GM12892 (cell line): Measurements from ENCODE around the gene MIER2.
A peak's percentile ranks its signal among the peaks of the same experiment; 100 is the strongest.

Source experiments
- DNase-seq: peaks from one replicate; pipeline ENCODE4 v3.0.0; 2011; ENCODE audit not compliant: insufficient read length
- FAIRE-seq: peaks from 2 replicates; lab custom pipeline; 2011; peaks lifted over from hg19 to GRCh38; lab: Jason Lieb, UNC
- POLR2A ChIP-seq: IDR thresholded peaks from 2 replicates; pipeline ENCODE4 v1.6.1; 2011; ENCODE audit warnings: low read depth, low read length, control low read depth
- POLR2AphosphoS5 ChIP-seq: IDR thresholded peaks from 2 replicates; pipeline ENCODE4 v1.6.1; 2011; ENCODE audit warnings: low read depth, low read length, control low read depth
- TAF1 ChIP-seq: IDR thresholded peaks from 2 replicates; pipeline ENCODE4 v1.6.1; 2011; ENCODE audit warnings: low read depth, mild to moderate bottlenecking, control low read depth, low read length, borderline replicate concordance

The MIER2 gene

DNA sequence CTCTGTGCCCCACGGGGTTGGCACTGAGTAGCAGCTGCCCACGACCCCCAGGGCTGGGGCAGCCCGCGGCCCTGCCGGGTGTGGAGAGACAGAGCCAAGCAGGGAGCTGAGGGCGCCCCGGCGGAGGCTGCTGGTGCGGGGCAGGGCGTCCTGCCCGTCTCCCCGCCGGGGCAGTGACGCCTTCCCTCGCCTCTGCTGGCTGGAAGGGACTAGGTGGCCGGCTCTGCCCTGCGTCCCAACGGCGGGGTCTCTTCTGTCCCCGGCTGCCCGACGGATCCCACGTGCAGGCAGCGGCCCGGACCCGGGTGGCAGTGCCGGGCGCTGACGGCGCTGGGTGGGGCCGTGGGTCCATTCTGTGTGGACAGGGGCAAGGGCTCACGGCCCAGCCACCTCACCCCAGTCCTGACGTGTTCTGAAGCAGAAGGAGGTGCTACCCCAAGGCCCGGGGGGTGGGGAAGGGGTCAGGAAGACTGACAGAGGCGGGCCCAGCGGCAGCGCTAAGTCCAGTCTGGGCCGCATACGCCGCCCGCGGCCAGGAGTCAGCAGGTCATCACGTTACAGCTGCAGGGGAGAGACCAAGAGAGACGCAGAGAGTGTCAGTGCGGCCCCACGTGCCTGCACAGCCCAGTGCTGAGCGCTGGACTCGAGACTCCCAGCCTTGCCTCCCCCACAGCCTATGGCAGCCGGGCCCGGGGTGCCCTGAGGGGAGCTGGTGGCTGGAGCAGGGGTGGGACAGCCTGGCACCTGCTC lies 38.3 kb downstream of the MIER2 start:
- DNase-seq (no peak), FAIRE-seq (no peak)
- TF ChIP-seq POLR2A (no peak), TAF1 (no peak), POLR2AphosphoS5 (no peak)

DNA sequence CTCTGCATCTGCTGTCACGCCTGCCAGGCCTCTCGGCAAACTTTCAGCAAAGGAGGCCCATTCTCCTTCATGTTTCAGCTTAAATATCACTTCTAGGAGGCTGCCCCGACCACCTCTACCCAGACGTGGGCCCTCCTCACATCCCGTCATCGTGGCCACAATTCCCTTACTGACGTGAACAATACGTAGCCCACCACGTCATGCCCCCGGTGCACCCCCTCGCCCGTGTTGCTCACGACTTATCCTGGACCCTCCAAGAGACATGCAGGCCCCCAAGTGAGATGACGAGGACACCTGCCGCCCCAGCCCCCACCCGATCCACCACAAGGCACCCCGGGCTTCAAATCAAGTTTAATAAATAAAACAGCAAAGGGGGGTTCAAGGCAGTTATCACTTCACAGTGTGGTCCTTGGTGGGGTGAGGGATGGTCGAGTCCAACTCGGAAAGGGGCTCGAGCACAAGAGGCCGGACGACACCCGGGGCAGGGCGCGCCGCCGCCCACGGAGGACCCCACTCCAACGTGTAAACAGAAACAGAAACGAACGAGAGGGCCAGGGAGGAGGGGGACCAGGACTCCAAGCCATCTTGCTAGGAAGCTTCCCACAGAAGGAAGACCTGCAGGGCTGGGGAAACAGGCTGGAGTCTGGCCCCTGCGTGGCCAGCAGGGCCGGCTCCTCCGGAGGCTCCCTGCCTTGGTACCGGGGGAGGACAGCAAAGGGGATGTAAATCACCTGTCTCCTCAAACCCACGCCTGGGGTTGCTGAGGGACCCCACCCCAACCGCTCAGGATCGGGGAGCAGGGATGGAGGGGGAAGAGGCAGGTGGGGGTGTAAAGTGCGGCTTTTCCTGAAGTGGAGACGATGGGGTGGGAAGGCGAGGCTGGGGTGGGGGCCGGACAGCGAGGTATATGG lies 39.1 kb downstream of the MIER2 start:
- DNase-seq: no peak
- no peak for FAIRE-seq
- TF ChIP-seq TAF1 (no peak), POLR2AphosphoS5 (peak; percentile 6; the same call in 1 of the 2 replicates), POLR2A (no peak)

DNA sequence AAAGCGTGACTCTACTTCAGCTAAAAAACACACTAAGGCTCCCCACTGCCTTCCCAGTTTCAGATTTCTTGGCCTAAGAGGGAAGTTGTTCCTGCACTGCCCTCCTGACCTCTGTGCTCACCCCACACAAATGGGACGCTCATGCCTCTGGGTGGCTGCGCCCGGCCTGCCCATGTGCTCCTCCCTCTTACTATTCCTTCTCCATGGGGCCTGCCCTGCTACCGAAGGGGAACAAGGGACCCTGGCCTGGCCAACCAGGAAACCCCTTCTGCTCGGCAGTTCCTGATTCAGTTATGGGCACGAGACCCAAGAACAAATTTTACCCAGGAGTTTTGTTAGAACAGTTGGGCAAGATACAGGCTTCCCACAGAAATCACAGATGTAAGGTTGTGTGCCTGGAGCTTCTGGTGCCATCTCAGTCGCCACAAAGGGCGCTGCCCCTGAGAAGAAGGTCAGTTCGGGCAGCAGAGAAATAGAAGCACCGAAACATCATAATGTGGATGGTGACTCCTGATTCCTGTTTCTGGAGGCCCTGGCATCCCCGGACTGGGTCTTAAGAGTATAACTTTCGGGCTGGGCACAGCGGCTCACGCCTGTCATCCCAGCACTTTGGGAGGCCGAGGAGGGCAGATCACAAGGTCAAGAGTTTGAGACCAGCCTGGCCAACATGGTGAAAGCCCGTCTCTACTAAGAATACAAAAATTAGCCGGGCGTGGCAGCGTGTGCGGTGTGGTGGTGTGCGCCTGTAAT lies 47.9 kb downstream of the MIER2 start:
- FAIRE-seq (no peak), DNase-seq (no peak)
- no peak for TF ChIP-seq TAF1
- TF ChIP-seq POLR2A: no peak
- TF ChIP-seq POLR2AphosphoS5: no peak

DNA sequence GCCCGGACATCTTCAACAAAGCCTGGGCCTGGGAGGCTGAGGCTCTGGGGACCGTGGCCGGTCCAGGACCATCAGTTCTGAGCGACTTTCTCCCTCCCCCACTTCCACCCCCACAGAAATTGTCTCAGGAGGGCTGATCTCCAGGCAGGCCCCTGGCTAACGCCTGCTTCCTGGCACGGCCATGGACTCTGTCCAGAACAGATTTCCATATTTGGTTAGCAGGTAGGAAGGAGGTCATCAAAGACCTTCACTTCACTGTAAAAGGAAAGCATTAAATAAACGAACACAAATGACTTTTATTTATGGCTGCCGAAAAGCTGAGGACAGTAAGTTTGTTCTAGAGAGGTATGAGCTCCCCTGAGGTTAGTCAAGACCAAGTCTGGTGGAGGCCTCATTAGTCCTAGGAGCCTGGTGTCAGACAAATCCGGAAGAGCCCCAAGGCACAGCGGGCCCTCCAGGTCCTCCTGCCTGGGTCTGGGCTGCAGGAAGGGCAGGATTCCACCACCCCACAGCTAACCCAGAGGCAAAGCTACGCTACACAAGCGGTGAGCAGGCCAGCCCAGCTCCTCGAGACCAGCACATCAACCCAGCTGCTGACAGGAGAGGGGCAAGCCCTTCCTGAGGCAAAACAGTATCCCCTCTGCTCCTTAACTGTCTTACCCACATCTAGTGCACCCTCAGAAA lies 48.8 kb downstream of the MIER2 start:
- no peak for FAIRE-seq

DNA sequence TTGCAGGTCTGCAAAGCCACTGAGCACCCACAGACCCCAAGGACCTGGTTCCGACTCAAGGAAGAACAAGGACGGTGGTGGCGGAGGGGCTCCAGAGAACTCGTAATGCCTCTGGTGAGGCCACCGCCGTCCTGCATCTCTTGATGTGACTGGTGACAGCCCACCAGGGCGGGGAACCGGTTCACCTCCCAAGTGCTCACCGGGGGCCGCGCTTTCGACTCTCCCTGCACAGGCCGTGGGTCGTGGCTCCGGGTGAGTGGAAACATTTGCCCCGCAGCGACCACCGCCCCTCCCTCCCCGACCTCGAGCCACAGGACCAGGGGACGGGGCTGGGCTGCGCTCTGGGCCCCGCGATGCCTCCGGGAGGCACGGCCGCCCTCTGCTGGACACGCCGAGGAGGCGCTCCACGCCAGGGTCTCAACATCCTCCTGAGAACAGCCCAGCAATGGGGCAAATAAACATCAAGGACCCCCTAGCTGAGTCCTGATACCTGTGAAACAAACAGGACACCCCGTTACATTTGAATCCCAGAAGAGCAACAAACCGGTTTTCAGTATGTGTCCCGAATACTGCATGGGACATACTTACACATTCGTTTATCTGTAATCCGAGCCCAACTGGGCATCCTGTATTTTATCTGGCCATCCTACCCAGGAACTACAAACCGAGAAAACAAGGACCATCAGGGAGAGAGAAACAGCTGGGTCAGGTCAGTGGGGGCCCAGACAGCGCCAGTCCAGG lies 49.5 kb downstream of the MIER2 start:
- TF ChIP-seq POLR2AphosphoS5 (no peak), POLR2A (no peak), TAF1 (no peak)
- FAIRE-seq (no peak), DNase-seq (peak; percentile 77)

More for the DNA sequence above, 48.8 kb downstream of the MIER2 start:
- TF ChIP-seq POLR2AphosphoS5: no peak
- TF ChIP-seq TAF1: no peak
- no peak for TF ChIP-seq POLR2A
- DNase-seq: no peak

DNA sequence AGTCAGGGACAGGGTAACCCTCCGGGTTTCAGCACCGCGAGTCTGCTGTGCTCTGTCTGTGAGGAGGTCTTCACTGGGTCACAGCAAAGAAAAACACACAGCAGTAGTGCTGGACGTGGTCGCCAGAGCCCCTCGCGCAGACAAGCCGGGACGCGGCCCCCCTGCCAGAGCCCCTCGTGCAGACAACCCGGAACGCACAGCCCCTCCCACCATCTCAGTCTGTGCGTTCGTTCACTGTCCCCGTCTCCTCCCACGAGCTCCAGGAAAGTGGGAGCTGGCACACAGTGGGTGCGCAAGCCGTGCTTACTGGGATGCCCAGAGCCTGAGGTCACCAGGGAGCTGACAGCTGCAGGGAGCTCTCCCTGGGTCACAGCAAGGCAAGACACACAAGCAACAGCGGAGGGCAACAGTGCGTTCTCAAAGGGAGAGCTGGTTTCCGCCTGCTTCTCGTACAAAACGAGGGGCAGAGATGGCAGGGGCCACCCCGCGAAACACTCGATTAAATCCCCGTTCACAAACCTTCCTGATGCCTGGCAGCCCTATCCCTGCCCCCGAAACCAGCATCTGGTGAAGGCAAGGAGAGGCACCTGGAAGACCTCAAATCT lies 50.2 kb downstream of the MIER2 start:
- FAIRE-seq (no peak), DNase-seq (peak; percentile 24)
- no peak for TF ChIP-seq POLR2AphosphoS5
- TF ChIP-seq TAF1: no peak
- no peak for TF ChIP-seq POLR2A

DNA sequence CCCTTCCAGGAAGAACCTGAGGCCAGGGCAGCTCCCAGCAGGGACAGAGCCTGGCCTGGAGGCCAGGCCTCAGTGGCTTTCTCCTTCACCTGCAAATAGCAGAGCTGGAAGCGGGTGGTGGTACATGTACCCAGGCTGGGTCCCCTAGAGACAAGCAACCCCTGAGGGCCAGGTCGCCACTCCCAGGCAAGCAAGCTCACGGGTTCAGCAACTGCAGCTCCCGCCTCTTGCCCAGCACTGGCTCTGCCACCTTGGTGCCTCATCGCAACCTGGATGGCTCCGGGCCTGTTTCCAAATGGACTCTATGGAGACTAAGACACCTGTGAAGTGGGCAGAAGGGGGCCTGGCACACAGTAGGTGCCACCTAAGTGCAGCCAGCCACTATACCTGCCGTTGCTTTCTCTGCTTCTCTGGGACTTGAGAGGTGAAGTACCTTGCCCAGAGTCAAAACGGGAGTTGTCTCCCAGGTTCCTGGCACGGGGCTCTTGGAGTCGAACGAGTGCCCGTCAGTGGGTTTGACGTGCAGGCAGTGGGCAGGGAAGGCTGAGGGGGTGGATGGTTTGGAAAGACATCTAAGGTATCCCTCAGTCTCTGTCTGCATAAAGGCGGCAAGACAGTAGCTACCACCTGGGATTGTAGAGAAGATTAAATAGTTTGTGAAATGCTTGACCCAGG lies 51.0 kb downstream of the MIER2 start:
- DNase-seq (no peak), FAIRE-seq (no peak)
- TF ChIP-seq POLR2A (no peak), TAF1 (no peak), POLR2AphosphoS5 (no peak)

DNA sequence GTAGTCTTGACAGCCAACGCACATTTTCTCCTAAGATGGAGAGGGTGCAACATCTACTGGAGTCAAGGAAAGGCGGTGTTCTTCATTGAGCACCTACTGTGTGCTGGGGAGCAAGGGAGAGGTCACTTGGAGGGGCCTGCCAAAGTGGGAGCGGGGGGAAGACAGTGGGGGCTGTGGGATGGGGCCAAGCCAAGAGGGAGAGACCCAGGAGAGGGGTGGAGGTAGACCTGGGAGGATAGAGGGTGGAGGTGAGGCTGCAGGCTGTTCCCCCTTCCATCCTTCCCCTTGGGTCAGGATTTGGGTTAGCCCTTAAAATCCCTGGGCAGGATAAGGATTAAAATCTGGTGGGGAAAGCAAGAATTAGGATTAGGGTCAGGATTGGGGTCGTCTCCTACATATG lies 51.6 kb downstream of the MIER2 start:
- DNase-seq: no peak
- no peak for FAIRE-seq
- TF ChIP-seq POLR2AphosphoS5: no peak
- TF ChIP-seq POLR2A: no peak
- no peak for TF ChIP-seq TAF1

DNA sequence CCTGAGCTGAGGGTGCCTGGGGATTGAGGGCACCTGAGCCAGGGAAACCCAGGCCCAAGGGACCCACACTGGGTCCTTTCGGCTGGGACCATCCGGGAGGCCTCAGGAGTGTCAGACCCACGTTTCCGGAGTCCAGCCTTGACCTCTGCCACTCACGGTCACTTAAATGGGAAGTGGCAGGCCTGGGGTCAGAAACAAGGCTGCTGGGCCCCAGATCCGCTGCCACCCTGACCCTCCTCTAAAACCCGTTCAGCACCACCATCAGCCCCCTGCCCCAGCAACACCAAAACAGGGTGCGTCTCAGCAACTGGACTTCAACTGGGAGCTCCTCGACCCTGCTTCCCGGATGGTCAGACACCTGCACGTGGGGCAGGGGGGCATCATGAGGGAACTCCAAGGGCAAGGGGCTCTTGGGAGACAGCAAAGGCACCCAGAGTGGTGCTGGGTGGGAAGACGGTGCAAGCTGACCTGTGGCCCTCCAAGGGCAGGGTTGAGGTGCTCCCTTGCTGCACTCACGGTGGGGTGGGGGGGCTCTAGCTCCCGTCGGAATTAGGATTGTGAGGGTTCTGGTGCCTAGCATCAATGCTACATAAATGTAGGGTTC lies 52.2 kb downstream of the MIER2 start:
- FAIRE-seq: no peak
- TF ChIP-seq POLR2AphosphoS5 (no peak), POLR2A (no peak), TAF1 (no peak)
- no peak for DNase-seq
